Upper lobe of right lung (tissue), 1 donor: ENCODE results near the gene CEP68. TPM values are rescaled to one million over a fixed set of nuclear protein-coding genes. Genes with fewer than 3 reads are reported as not detected.

ENCODE experiments used
- ATAC-seq: fragments of 200-7000 bp; cut with Tn5 transposase; one replicate; pipeline ENCODE4 v1.9.1; 2020; ENCODE audit warnings: mild to moderate bottlenecking, moderate library complexity
- DNase-seq: peaks from one replicate; pipeline ENCODE4 v3.0.0-alpha.2; 2020
- H3K27ac ChIP-seq: fragments of 200-600 bp; one replicate; pipeline ENCODE4 v1.8.0; 2022
- H3K27me3 ChIP-seq: fragments of 200-600 bp; one replicate; pipeline ENCODE4 v1.8.0; 2022; ENCODE audit warnings: mild to moderate bottlenecking
- H3K36me3 ChIP-seq: fragments of 200-600 bp; one replicate; pipeline ENCODE4 v1.8.0; 2022
- H3K4me1 ChIP-seq: fragments of 200-600 bp; one replicate; pipeline ENCODE4 v1.8.0; 2022
- H3K4me3 ChIP-seq: fragments of 200-600 bp; one replicate; pipeline ENCODE4 v1.8.0; 2022; ENCODE audit warnings: mild to moderate bottlenecking
- H3K9me3 ChIP-seq: fragments of 200-600 bp; one replicate; pipeline ENCODE4 v1.8.0; 2022
- intact Hi-C: fragments of 100-400 bp; cut with DNase I; formaldehyde crosslinking; loops from one replicate; pipeline ENCODE4 v1.11.0; 2022
- total RNA-seq: library from RNA; stranded (reverse); fragmentation: NEBNext Ultra II Directional; extraction: Animal tissue kit (Norgen Biotek cat#: 25700); gene quantifications from one replicate; pipeline ENCODE4 v1.2.1, GENCODE V29; 2021
- TF ChIP-seq, protein P1 (sequence below): fragments of 200-600 bp; IDR thresholded peaks from one replicate; pipeline ENCODE4 v1.8.0; 2022; ENCODE audit warnings: antibody characterized with exemption
- donor health status: DM: no; HTN: yes; CAD: no; lungs with severe emphysema.

The CEP68 gene
- total RNA-seq, 1 donor from 2014 or later = 16.0 TPM

DNA sequence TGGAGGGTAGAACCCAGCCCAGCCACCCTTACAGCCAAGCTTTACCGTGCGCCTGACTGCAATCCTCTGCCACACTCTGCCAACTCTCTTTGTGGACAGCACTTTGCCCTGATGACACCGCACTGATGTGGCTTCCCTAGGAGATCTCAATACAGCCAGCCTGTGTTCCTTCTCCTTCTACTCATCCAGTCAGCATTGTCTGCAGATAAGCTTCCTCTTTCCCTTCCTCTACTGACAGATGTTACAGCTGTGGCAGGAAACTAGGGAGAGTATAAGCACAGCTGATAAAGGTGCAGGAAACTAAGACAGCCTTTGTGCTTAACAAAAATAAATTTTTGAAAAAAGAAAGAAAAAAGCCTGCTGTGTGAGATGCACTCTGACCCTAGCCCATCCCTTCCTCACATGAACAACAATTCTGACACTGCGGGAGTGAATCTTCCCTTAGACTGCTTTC lies 25.0 kb downstream of the CEP68 start:
- Histone ChIP-seq H3K36me3 (peaks cover 90% of the 10 kb centered on the region), H3K9me3 (no peaks in the 10 kb centered on the region), H3K27ac (peak overlapping the region; percentile 27), H3K27me3 (no peaks in the 10 kb centered on the region), H3K4me3 (no peak overlapping the region), H3K4me1 (peaks cover 5% of the 10 kb centered on the region)
- intact Hi-C loops = no loop called here
- TF ChIP-seq, protein P1, sequence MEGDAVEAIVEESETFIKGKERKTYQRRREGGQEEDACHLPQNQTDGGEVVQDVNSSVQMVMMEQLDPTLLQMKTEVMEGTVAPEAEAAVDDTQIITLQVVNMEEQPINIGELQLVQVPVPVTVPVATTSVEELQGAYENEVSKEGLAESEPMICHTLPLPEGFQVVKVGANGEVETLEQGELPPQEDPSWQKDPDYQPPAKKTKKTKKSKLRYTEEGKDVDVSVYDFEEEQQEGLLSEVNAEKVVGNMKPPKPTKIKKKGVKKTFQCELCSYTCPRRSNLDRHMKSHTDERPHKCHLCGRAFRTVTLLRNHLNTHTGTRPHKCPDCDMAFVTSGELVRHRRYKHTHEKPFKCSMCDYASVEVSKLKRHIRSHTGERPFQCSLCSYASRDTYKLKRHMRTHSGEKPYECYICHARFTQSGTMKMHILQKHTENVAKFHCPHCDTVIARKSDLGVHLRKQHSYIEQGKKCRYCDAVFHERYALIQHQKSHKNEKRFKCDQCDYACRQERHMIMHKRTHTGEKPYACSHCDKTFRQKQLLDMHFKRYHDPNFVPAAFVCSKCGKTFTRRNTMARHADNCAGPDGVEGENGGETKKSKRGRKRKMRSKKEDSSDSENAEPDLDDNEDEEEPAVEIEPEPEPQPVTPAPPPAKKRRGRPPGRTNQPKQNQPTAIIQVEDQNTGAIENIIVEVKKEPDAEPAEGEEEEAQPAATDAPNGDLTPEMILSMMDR = no peak
- no peak for DNase-seq
- peak; percentile 92 for ATAC-seq

DNA sequence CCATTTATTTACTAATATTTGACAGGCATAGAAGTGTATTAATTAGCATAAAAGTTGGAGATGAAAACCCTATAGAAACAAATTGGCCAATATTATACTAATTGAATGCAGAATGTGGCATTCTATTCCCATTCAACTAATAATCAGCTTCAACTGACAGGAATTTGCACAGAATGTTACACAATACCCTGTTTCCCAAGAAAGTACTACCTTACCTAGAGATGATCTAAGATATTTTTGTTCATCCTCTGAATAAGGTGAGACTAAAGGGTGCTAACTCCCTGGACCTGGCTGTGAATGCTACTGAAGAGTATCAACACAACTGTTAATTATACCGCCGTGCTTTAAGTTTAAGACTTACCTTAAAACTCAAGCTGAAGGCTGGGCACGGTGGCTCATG lies 28.9 kb downstream of the CEP68 start:
- H3K4me1 ChIP-seq = peaks cover 19% of the 10 kb centered on the region
- no peak for DNase-seq
- TF ChIP-seq, protein P1 = no peak
- H3K27me3 ChIP-seq = no peaks in the 10 kb centered on the region
- H3K4me3 ChIP-seq = no peak overlapping the region
- no peak for ATAC-seq
- intact Hi-C loops = no loop called here
- peaks cover 98% of the 10 kb centered on the region for H3K36me3 ChIP-seq
- H3K27ac ChIP-seq = no peak overlapping the region
- no peaks in the 10 kb centered on the region for H3K9me3 ChIP-seq

DNA sequence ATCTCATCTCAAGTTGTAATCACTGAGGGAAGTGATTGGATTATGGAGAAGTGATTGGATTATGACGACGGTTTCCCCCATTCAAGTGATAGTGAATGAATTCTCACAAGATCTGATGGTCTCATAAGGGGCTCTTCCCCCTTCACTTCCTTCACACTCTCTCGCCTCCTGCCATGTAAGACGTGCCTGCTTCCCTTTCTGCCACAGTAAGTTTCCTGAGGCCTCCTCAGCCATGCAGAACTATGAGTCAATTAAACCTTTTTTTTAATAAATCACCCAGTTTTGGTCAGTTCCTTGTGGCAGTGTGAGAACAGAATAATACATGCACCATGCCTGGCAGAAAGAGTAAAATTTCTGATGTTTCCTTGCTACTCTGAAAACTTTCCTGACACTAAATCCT lies 36.6 kb downstream of the CEP68 start:
- DNase-seq = no peak
- peaks cover 99% of the 10 kb centered on the region for H3K36me3 ChIP-seq
- no peak for ATAC-seq
- no peak overlapping the region for H3K4me3 ChIP-seq
- H3K27ac ChIP-seq = no peak overlapping the region
- H3K4me1 ChIP-seq = peaks cover 13% of the 10 kb centered on the region
- intact Hi-C loops = no loop called here
- no peaks in the 10 kb centered on the region for H3K27me3 ChIP-seq
- no peaks in the 10 kb centered on the region for H3K9me3 ChIP-seq
- TF ChIP-seq, protein P1 = no peak

DNA sequence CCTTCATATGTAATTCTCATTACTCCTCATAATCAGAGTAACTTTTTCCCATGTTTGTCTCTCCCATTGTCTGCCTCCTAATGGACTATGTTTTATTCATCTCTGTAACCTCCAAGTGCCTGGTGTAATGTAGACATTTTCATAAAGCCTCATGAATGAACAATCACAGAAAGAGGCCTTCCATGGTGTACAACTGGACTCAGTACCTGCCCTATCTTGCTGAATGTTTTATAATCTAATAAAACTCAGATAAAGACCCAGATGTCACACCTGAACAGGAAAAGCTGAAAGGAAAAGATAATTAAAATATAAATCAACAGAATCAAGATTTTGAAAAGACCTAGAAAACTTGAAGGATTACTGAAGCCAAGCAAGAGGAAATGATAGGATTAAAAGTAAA lies 37.0 kb downstream of the CEP68 start:
- intact Hi-C loops = no loop called here
- DNase-seq (no peak), ATAC-seq (no peak)
- Histone ChIP-seq H3K4me3 (no peak overlapping the region), H3K36me3 (peaks cover 97% of the 10 kb centered on the region), H3K4me1 (peaks cover 10% of the 10 kb centered on the region), H3K27me3 (no peaks in the 10 kb centered on the region), H3K27ac (no peak overlapping the region), H3K9me3 (no peaks in the 10 kb centered on the region)
- TF ChIP-seq, protein P1 = no peak

DNA sequence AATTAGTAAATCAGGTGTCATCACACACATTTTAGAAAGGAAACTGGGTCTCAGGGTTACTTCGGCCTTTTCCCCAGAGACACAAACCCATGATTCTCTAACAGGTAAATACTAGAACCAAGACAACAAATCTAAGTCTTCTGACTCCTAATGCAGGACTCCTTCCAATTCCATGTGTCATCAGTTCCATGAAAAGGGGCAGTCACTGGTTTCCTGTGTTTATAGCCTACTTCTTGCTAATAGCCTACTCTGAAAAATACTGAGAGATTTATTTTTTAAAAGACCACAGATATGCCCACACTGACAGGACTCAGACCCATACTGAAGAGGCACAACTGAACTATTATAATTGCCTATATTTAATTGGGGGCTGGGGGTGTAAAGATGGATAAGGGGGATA lies 40.7 kb downstream of the CEP68 start:
- H3K36me3 ChIP-seq = peaks cover 95% of the 10 kb centered on the region
- intact Hi-C loops = no loop called here
- H3K27ac ChIP-seq = no peak overlapping the region
- no peaks in the 10 kb centered on the region for H3K4me1 ChIP-seq
- H3K9me3 ChIP-seq = no peaks in the 10 kb centered on the region
- no peaks in the 10 kb centered on the region for H3K27me3 ChIP-seq
- TF ChIP-seq, protein P1 = no peak
- no peak for DNase-seq
- ATAC-seq = no peak
- H3K4me3 ChIP-seq = no peak overlapping the region

DNA sequence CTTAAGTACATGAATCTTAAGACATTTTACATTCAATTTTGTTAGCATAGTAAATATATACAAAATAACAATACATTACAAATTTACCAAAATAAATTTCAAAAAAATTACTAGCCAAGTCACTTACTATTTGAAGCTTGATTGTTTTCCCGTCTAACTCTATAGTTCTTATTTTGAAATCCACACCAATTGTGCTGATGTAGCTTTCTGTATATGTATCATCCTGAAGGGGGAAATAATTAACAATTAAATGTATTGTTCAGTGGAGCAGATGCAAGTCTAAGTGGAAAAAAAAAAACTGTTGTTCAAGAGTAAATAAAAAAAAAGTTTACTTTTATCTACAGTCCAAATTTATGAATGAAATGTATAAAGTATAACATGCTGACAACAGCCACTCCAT lies 41.6 kb downstream of the CEP68 start:
- Histone ChIP-seq H3K9me3 (no peaks in the 10 kb centered on the region), H3K27ac (no peak overlapping the region), H3K4me1 (no peaks in the 10 kb centered on the region), H3K36me3 (peaks cover 95% of the 10 kb centered on the region), H3K4me3 (no peak overlapping the region), H3K27me3 (no peaks in the 10 kb centered on the region)
- intact Hi-C loops = no loop called here
- ATAC-seq (no peak), DNase-seq (no peak)
- TF ChIP-seq, protein P1 = no peak
